ENCODE data around the gene C4orf50.

DNA sequence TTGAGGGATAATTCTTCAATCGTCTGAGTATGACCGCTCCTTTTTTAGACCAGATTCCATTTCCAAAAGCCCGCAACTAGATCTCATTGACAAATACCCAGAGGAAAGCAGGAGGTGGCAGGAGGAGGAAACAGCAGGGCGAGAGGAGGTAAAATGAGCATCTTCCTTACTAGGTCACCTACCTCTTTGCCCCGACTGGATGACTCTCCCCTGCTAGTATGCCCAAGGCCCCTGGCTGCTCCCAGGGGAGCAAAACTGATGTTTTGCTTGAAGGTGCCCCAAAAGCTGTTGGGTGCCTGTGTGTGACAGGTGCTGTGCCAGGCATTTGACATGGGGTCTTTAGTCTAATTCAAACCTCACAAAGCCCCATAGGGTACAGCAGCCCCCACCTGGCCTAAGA, 48.9 kb downstream of the C4orf50 start:
- TF ChIP-seq ZFX (CRISPR knock-in tag; IDR thresholded peaks at IDR 0.05; ENCODE audit: low read depth) (no peak), ZBTB1 (CRISPR knock-in tag; IDR thresholded peaks at IDR 0.05; ENCODE audit: borderline replicate concordance) (no peak)
- TF ChIP-seq, protein P1, sequence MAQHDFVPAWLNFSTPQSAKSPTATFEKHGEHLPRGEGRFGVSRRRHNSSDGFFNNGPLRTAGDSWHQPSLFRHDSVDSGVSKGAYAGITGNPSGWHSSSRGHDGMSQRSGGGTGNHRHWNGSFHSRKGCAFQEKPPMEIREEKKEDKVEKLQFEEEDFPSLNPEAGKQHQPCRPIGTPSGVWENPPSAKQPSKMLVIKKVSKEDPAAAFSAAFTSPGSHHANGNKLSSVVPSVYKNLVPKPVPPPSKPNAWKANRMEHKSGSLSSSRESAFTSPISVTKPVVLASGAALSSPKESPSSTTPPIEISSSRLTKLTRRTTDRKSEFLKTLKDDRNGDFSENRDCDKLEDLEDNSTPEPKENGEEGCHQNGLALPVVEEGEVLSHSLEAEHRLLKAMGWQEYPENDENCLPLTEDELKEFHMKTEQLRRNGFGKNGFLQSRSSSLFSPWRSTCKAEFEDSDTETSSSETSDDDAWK (CRISPR knock-in tag; IDR thresholded peaks at IDR 0.05): no peak

All from HepG2 (cell line).